ENCODE data around the gene CHPF.

DNA sequence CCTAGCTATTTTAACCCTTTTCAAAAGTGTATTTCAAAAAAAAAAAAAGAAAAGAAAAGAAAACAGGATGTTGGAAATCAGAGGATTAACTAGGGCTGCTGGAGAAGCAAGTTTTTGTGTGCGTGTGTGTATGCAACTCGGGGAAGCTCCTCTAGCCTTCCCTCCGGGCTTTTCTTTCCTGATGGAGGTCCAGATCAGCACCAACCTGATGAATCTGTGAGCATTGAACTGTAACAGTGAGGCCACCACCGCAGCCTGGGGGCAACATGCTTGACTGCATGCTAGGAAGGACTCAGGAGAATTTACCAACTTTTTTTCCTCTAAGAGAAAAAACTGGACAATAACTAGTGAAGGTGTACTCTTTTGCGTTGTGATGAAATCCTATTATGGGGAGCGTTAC lies 25.4 kb upstream of the CHPF start:
- TF ChIP-seq POLR2A (IDR thresholded peaks at IDR 0.05; ENCODE audit: low read length) (no peak), GATA1 (IDR thresholded peaks at IDR 0.05; ENCODE audit: low read depth, low read length) (no peak)

Measured in erythroblast (primary cell).